GM12891 (cell line): ENCODE measurements around the gene AGMO.

Experiments used
- POLR2A ChIP-seq: IDR thresholded peaks from 2 replicates; pipeline ENCODE4 v1.6.1; 2011; ENCODE audit warnings: low read depth, low read length, control low read depth
- POLR2AphosphoS5 ChIP-seq: IDR thresholded peaks from 2 replicates; pipeline ENCODE4 v1.6.1; 2011; ENCODE audit warnings: low read depth, low read length, control low read depth
- TAF1 ChIP-seq: IDR thresholded peaks from 2 replicates; pipeline ENCODE4 v1.6.1; 2011; ENCODE audit warnings: low read depth, low read length, control low read depth

GRCh38 chr7:15399441-15399840 is 162.4 kb downstream of the AGMO start:
- TF ChIP-seq POLR2AphosphoS5 (no peak), TAF1 (no peak), POLR2A (no peak)
